Measurements from ENCODE around the gene DNAJC3. TPM values are rescaled to one million over a fixed set of nuclear protein-coding genes. Genes with fewer than 3 reads are reported as not detected.

DNAJC3 gene
- total and polyA plus RNA-seq, 2 of the 8 experiments (the other 6 are each of a cell fraction or from before 2014, with no cell fraction given), result 4.3 to 24.1 TPM

DNA sequence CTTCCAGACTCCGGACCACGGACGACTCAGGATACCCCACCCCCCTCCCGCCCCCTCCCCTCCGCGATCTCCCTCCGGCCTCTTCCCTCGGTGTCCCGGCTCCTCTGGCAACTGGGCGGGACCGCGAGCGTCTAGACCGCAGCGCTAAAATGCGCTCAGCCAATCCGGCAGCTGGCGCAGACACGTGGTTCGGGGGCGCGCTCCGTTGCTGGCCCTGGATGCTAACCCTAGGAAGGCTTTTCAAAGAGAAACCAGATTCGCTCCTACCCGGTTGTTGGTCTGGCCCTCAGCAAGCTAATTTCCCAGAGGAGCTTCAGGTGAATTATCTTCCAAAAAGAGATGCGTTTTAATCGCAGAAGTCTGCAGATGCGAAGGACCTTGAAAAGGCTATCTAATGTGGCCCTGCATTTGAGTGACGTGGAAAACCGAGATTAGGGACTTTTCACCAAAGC, 32.3 kb upstream of the DNAJC3 start, which contains the start of gene DZIP1:
Gene DZIP1, minus strand, starts transcription at position 106 of the 452 bp plus-strand sequence. CDS start 2,677 bp downstream, outside the sequence.
- Histone ChIP-seq H2AFZ (ENCODE audit: low read length) (peak within 1 kb of the TSS; percentile 96), H3K27me3 (replicated peaks in 1 of 4; ENCODE audit: control insufficient read depth in 3 of 4, extremely low read depth in 1 of 4, insufficient read depth in 3 of 4, low read length in 3 of 4) (no peaks in the 10 kb centered on the region; a peak in 1 of 7 replicates)
- CTCF ChIA-PET (ENCODE audit: partially characterized antibody), result interaction anchor here (1.3 to 1.6 kb wide), 3 partner anchors 16 to 189 kb away, joined by 4 to 6 read pairs (median 5); no protein-coding TSS in a partner anchor

More for the DNA sequence above, 32.3 kb upstream of the DNAJC3 start, which contains the start of gene DZIP1:
- Histone ChIP-seq H2AK5ac (ENCODE audit: low read depth, low read length) (0 out of 2 replicates have a peak within 1 kb of the TSS, but pooled peaks have one; percentile 4), H3K79me1 (ENCODE audit: low read depth, low read length) (0 out of 2 replicates have a peak, but pooled peaks cover 2% of the 10 kb centered on the region), H3K18ac (ENCODE audit: extremely low read depth, low read length) (peak within 1 kb of the TSS; percentile 76), H3K36me3 (ENCODE audit: control insufficient read depth in 2 of 4, insufficient read depth in 4 of 4, low read length in 3 of 4) (peaks cover 0 to 11% (median 0%) of the 10 kb centered on the region in 4 experiments; a peak in 2 of 8 replicates), H2BK12ac (ENCODE audit: low read depth, low read length) (0 out of 2 replicates have a peak within 1 kb of the TSS, but pooled peaks have one; percentile 32), H3K27ac (ENCODE audit: low read depth, low read length) (no peak within 1 kb of the TSS), H3K56ac (replicated peaks; ENCODE audit: insufficient read length, low read depth, low read length) (peak within 1 kb of the TSS; percentile 52), H3K9ac (replicated peaks in 1 of 4; ENCODE audit: extremely low read depth in 1 of 4, low read depth in 3 of 4, low read length in 3 of 4) (peak within 1 kb of the TSS; percentile 36 to 88 (median 64)), H3K4me3 (ENCODE audit: extremely low read depth in 1 of 4, insufficient read depth in 2 of 4, low read depth in 3 of 4, low read length in 4 of 4) (peak within 1 kb of the TSS; percentile 51 to 84 (median 67)), H2BK5ac (ENCODE audit: low read depth, low read length) (no peak within 1 kb of the TSS; the same call in 1 of the 2 replicates), H3K9me3 (ENCODE audit: insufficient read depth in 2 of 2, low read depth in 1 of 2, low read length in 1 of 2) (no peaks in the 10 kb centered on the region), H4K5ac (ENCODE audit: insufficient read length, low read depth, low read length) (peak within 1 kb of the TSS; percentile 38), H3K14ac (ENCODE audit: insufficient read length) (peak within 1 kb of the TSS; percentile 4), H4K20me1 (replicated peaks in 1 of 2; ENCODE audit: control insufficient read depth in 1 of 2, insufficient read depth in 2 of 2, low read length in 2 of 2) (peaks cover 2 to 3% of the 10 kb centered on the region in 2 experiments), H3K23me2 (ENCODE audit: low read depth, low read length) (peaks cover 9% of the 10 kb centered on the region), H4K8ac (ENCODE audit: extremely low read depth, insufficient read depth, low read length) (peak within 1 kb of the TSS; percentile 94), H3K4ac (replicated peaks; ENCODE audit: insufficient read length, low read depth, low read length) (no peak within 1 kb of the TSS), H3K4me1 (replicated peaks in 1 of 4; ENCODE audit: control insufficient read depth in 3 of 4, insufficient read depth in 4 of 4, low read length in 3 of 4) (peaks cover 3 to 17% (median 7%) of the 10 kb centered on the region in 4 experiments; a peak in 6 of 7 replicates), H2BK15ac (ENCODE audit: low read length) (peak within 1 kb of the TSS; percentile 26; the same call in 1 of the 2 replicates), H3K79me2 (ENCODE audit: control insufficient read depth in 1 of 2, insufficient read depth in 2 of 2, low read length in 2 of 2) (no peaks in the 10 kb centered on the region), H3K4me2 (ENCODE audit: insufficient read depth in 1 of 2, low read depth in 2 of 2, low read length in 2 of 2) (peak within 1 kb of the TSS; percentile 72 to 94), H3K23ac (ENCODE audit: insufficient read length) (no peak within 1 kb of the TSS), H4K91ac (replicated peaks; ENCODE audit: insufficient read length, low read length) (no peak within 1 kb of the TSS), H2BK120ac (replicated peaks; ENCODE audit: low read depth, low read length) (no peak within 1 kb of the TSS), H2BK20ac (ENCODE audit: low read length) (no peak within 1 kb of the TSS)
- POLR2A ChIA-PET (ENCODE audit: partially characterized antibody), result interaction anchor here (0.6 to 1.7 kb wide), 7 partner anchors 10 to 38 kb away, joined by 3 to 8 read pairs (median 3); partner anchors contain the start of gene DNAJC3
- peak in 1 of 2 experiments; percentile 70 for DNase-seq (ENCODE audit: low read depth in 1 of 2, low spot score in 2 of 2)
- no peak for FAIRE-seq
- WGBS, 2 experiments (ENCODE audit: extremely low coverage in 1 of 2, insufficient coverage in 1 of 2, insufficient read length in 1 of 2, insufficient replicate concordance in 2 of 2, low coverage in 1 of 2, low lambda C conversion rate in 2 of 2, missing lambda C conversion rate in 1 of 2), result 4% methylated on average over 23 of the region's 30 CpGs; no CpG with 5 or more reads in 1 of the 2 experiments
